Activated CD8-positive, alpha-beta T cell treated with anti-CD3 and anti-CD28 coated beads for 36 hours (primary cell): Measurements from ENCODE around the gene CYP27B1. TPM values are rescaled to one million over a fixed set of nuclear protein-coding genes. Genes with fewer than 3 reads are reported as not detected.
"Not testable (repeated sequence)": the region's sequence is repeated elsewhere in the genome, so short reads cannot be mapped to it uniquely, and the experiment has no call there.

Experiments used
- ATAC-seq: fragments of 200-7000 bp; cut with Tn5 transposase; one replicate; pipeline ENCODE4 v1.10.0; 2021; ENCODE audit warnings: mild to moderate bottlenecking, moderate library complexity
- CTCF ChIA-PET: fragments of 350-600 bp; sonication (Branson Sonifier 250); formaldehyde crosslinking; loops from one replicate; lab custom pipeline; 2021; ENCODE audit warnings: antibody characterized with exemption; lab: Charles Lee
- POLR2A ChIA-PET: fragments of 350-600 bp; sonication (Branson Sonifier 250); formaldehyde crosslinking; loops from one replicate; lab custom pipeline; 2021; ENCODE audit warnings: antibody characterized with exemption; lab: Charles Lee
- DNase-seq: peaks from one replicate; pipeline ENCODE4 v3.0.0-alpha.2; 2020
- H3K27ac Mint-ChIP-seq: one replicate; pipeline ENCODE4 v1.8.0; 2021; ENCODE audit warnings: mild to moderate bottlenecking, mixed read lengths
- H3K27me3 Mint-ChIP-seq: one replicate; pipeline ENCODE4 v1.8.0; 2021; ENCODE audit warnings: mixed read lengths
- H3K36me3 Mint-ChIP-seq: one replicate; pipeline ENCODE4 v1.8.0; 2021; ENCODE audit warnings: low read depth, mixed read lengths
- H3K4me1 Mint-ChIP-seq: one replicate; pipeline ENCODE4 v1.8.0; 2021; ENCODE audit warnings: low read depth, mixed read lengths
- H3K4me3 Mint-ChIP-seq: one replicate; pipeline ENCODE4 v1.8.0; 2021; ENCODE audit warnings: mild to moderate bottlenecking, moderate library complexity, mixed read lengths
- H3K9me3 Mint-ChIP-seq: one replicate; pipeline ENCODE4 v1.8.0; 2021; ENCODE audit warnings: mixed read lengths
- intact Hi-C: fragments of 100-400 bp; cut with micrococcal nuclease; formaldehyde crosslinking; loops from one replicate; pipeline ENCODE4 v1.10.0; 2022
- total RNA-seq, 2 experiments: library from RNA; stranded (reverse); gene quantifications; one replicate each; pipeline ENCODE4 v1.2.3, GENCODE V29; 2021
- TF ChIP-seq, protein P1 (sequence below): fragments of 200-600 bp; IDR thresholded peaks from one replicate; pipeline ENCODE4 v1.8.0; 2022; ENCODE audit warnings: antibody characterized with exemption, mild to moderate bottlenecking

CYP27B1 gene
- total RNA-seq, 2 experiments from 2014 or later = 7.6 to 7.9 TPM

DNA sequence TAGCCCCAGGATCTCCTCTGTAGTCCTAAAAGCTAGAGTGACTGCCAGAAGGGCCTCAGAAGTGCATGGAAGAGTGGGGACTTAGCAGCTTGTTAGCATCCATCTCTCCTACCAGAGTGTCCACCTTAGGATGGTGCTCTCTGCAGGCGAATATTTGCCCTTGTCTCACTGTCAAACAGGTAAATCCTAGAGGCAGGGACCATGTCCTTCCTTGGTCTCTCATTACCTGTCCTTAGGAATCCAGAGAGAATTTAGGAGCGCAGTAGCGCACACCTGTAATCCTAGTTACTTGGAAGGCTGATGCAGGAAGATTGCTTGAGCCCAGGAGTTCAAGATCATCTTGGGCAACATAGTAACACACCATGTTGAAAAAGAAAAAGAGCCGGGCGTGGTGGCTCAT lies 49.7 kb downstream of the CYP27B1 start:
- ChIA-PET CTCF (interaction anchor here (0.6 kb wide), 1 partner anchor 25 kb away, joined by 3 read pairs; no protein-coding TSS in a partner anchor), POLR2A (interaction anchor here (2.3 kb wide), 1 partner anchor 14 kb away, joined by 6 read pairs; no protein-coding TSS in a partner anchor)
- H3K4me1 Mint-ChIP-seq = no peaks in the 10 kb centered on the region
- TF ChIP-seq, protein P1, sequence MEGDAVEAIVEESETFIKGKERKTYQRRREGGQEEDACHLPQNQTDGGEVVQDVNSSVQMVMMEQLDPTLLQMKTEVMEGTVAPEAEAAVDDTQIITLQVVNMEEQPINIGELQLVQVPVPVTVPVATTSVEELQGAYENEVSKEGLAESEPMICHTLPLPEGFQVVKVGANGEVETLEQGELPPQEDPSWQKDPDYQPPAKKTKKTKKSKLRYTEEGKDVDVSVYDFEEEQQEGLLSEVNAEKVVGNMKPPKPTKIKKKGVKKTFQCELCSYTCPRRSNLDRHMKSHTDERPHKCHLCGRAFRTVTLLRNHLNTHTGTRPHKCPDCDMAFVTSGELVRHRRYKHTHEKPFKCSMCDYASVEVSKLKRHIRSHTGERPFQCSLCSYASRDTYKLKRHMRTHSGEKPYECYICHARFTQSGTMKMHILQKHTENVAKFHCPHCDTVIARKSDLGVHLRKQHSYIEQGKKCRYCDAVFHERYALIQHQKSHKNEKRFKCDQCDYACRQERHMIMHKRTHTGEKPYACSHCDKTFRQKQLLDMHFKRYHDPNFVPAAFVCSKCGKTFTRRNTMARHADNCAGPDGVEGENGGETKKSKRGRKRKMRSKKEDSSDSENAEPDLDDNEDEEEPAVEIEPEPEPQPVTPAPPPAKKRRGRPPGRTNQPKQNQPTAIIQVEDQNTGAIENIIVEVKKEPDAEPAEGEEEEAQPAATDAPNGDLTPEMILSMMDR = no peak
- H3K4me3 Mint-ChIP-seq = no peak overlapping the region
- intact Hi-C loops = no loop called here
- DNase-seq = no peak
- no peaks in the 10 kb centered on the region for H3K9me3 Mint-ChIP-seq
- ATAC-seq = no peak
- H3K36me3 Mint-ChIP-seq = peaks cover 20% of the 10 kb centered on the region
- no peaks in the 10 kb centered on the region for H3K27me3 Mint-ChIP-seq
- no peak overlapping the region for H3K27ac Mint-ChIP-seq

DNA sequence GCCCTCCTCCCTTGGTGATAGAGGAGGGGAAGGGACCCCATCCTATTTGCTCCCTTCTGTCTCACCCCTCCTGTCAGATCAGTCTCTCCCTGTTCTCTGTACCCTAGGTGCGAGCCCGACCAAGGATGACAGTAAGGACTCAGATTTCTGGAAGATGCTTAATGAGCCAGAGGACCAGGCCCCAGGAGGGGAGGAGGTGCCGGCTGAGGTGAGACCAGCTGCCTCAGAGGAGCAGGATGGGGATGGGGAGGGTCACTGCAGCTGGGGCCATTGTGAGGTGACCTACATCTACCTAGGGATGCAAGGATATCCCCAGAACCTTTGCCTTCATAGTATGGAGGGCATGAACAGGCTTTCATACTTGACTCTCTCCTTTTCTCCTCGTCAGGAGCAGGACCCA lies 50.6 kb downstream of the CYP27B1 start:
- ATAC-seq (no peak), DNase-seq (no peak)
- Mint-ChIP-seq H3K9me3 (no peaks in the 10 kb centered on the region), H3K27me3 (no peaks in the 10 kb centered on the region), H3K27ac (no peak overlapping the region), H3K36me3 (peaks cover 25% of the 10 kb centered on the region), H3K4me3 (no peak overlapping the region), H3K4me1 (no peaks in the 10 kb centered on the region)
- ChIA-PET CTCF (interaction anchor here (0.6 kb wide), 1 partner anchor 25 kb away, joined by 3 read pairs; no protein-coding TSS in a partner anchor), POLR2A (no interaction called here)
- intact Hi-C loops = no loop called here
- TF ChIP-seq, protein P1 = no peak

DNA sequence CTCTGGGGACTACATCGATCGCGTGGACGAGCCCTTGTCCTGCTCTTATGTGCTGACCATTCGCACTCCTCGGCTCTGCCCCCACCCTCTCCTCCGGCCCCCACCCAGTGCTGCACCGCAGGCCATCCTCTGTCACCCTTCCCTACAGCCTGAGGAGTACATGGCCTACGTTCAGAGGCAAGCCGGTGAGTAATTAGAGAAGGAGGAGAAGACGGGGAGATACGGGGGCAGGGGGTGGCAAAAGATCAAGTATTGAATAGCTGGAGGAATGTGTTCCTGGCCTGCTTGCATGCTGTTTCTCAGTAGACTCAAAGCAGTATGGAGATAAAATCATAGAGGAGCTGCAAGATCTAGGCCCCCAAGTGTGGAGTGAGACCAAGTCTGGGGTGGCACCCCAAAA lies 51.1 kb downstream of the CYP27B1 start:
- no peak for ATAC-seq
- H3K36me3 Mint-ChIP-seq = peaks cover 23% of the 10 kb centered on the region
- H3K4me3 Mint-ChIP-seq = no peak overlapping the region
- TF ChIP-seq, protein P1 = no peak
- CTCF ChIA-PET = no interaction called here
- H3K27ac Mint-ChIP-seq = no peak overlapping the region
- DNase-seq = no peak
- intact Hi-C loops = no loop called here
- POLR2A ChIA-PET = no interaction called here
- H3K4me1 Mint-ChIP-seq = no peaks in the 10 kb centered on the region
- H3K9me3 Mint-ChIP-seq = no peaks in the 10 kb centered on the region
- no peaks in the 10 kb centered on the region for H3K27me3 Mint-ChIP-seq

DNA sequence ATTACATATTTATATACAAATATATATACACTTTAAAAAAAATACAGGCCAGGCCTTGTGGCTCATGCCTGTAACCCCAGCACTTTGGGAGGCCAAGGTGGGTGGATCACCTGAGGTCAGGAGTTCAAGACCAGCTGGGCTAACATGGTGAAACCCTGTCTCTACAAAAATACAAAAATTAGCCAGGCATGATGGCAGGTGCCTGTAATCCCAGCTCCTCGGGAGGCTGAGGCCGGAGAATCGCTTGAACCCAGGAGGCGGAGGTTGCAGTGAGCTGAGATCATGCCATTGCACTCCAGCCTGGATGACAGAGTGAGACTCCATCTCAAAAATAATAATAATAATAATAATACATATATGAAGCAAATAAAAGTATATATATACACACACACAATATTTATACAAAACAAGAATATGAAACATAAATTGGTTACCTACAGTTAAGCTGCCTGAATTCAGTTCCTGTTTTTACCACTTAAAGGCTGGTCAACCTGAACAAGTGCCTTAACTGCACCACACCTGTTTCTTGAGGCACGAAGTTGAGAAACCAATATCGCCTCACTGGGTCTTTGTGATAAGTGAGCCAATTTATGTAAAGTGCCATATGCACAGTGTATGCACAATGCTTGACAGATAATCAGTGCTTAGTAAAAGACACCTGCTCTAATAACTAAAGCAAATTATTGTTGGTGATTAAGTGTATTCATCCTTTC lies 51.7 kb downstream of the CYP27B1 start:
- peaks cover 22% of the 10 kb centered on the region for H3K36me3 Mint-ChIP-seq
- CTCF ChIA-PET, H3K4me3 Mint-ChIP-seq, intact Hi-C loops, H3K27ac Mint-ChIP-seq, POLR2A ChIA-PET, DNase-seq, H3K27me3 Mint-ChIP-seq, ATAC-seq, H3K9me3 Mint-ChIP-seq, H3K4me1 Mint-ChIP-seq: not testable (repeated sequence)

DNA sequence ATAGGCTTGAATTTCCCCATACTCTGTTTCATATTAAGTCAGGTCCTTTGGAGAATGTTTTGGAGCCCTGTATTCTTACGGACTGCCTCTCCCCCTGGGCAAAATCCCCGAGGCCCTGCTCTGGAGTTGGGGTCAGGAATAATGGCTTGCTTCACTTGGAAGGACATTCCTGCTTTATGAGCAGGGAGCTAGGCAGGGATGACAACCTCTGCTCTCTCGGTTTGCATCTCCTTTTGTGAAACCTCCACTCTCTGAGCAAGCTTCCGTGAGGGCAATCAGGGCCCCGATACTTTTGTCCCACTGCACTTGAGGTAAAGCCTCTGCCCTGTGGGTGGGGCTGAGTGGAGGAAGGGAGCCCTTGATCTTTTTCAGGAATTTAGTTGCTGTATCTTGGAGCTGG lies 53.7 kb downstream of the CYP27B1 start:
- no peak overlapping the region for H3K27ac Mint-ChIP-seq
- intact Hi-C loops = no loop called here
- no peaks in the 10 kb centered on the region for H3K9me3 Mint-ChIP-seq
- POLR2A ChIA-PET = no interaction called here
- peaks cover 14% of the 10 kb centered on the region for H3K36me3 Mint-ChIP-seq
- no peak overlapping the region for H3K4me3 Mint-ChIP-seq
- TF ChIP-seq, protein P1 = no peak
- CTCF ChIA-PET = interaction anchor here (1.6 kb wide), 1 partner anchor 29 kb away, joined by 4 read pairs; no protein-coding TSS in a partner anchor
- DNase-seq = no peak
- no peak for ATAC-seq
- H3K4me1 Mint-ChIP-seq = peaks cover 6% of the 10 kb centered on the region
- H3K27me3 Mint-ChIP-seq = no peaks in the 10 kb centered on the region
